Calu3 (cell line): ENCODE measurements around the gene TMEM182. TPM values are rescaled to one million over a fixed set of nuclear protein-coding genes. Genes with fewer than 3 reads are reported as not detected.

Source experiments
- BruUV-seq: library from RNA; stranded (reverse); fragments of 400-500 nt; replicated peaks from 2 replicates; lab custom pipeline; 2021; lab: Mats Ljungman, UMichigan
- CTCF ChIA-PET: fragments of 300-600 bp; sonication (Branson Sonifier 250); formaldehyde crosslinking; loops from one replicate; lab custom pipeline; 2022; ENCODE audit warnings: antibody characterized with exemption; lab: Charles Lee
- DNase-seq: peaks from one replicate; pipeline ENCODE4 v3.0.0; 2022
- H3K27ac Mint-ChIP-seq: one replicate; pipeline ENCODE4 v1.8.0; 2022; ENCODE audit warnings: mixed read lengths; ENCODE audit not compliant: unreplicated experiment
- H3K27me3 Mint-ChIP-seq: one replicate; pipeline ENCODE4 v1.8.0; 2022; ENCODE audit warnings: mixed read lengths; ENCODE audit not compliant: unreplicated experiment
- H3K36me3 Mint-ChIP-seq: one replicate; pipeline ENCODE4 v1.8.0; 2022; ENCODE audit warnings: mild to moderate bottlenecking, moderate library complexity, mixed read lengths; ENCODE audit not compliant: insufficient read depth, unreplicated experiment
- H3K4me1 Mint-ChIP-seq: one replicate; pipeline ENCODE4 v1.8.0; 2022; ENCODE audit warnings: mild to moderate bottlenecking, low read depth, mixed read lengths; ENCODE audit not compliant: unreplicated experiment
- H3K4me3 Mint-ChIP-seq: one replicate; pipeline ENCODE4 v1.8.0; 2022; ENCODE audit warnings: mild to moderate bottlenecking, low read depth, moderate library complexity, mixed read lengths; ENCODE audit not compliant: unreplicated experiment
- H3K9me3 Mint-ChIP-seq: one replicate; pipeline ENCODE4 v1.8.0; 2022; ENCODE audit warnings: low read depth, mixed read lengths; ENCODE audit not compliant: unreplicated experiment
- CTCF ChIP-seq: fragments of 200-600 bp; IDR thresholded peaks from one replicate; pipeline ENCODE4 v1.8.0; 2022; ENCODE audit warnings: antibody characterized with exemption; ENCODE audit not compliant: unreplicated experiment
- intact Hi-C: fragments of 100-400 bp; cut with micrococcal nuclease; formaldehyde crosslinking; loops from one replicate; pipeline ENCODE4 v1.10.0; 2022; ENCODE audit not compliant: unreplicated experiment
- total RNA-seq: library from RNA; stranded (reverse); gene quantifications from 2 replicates; pipeline ENCODE4 v1.2.3, GENCODE V29; 2022

The TMEM182 gene
- total RNA-seq, 1 experiment from 2014 or later, result 12.1 TPM

GRCh38 chr2:102803897-102804217 lies 42.0 kb downstream of the TMEM182 start:
- Mint-ChIP-seq H3K27ac (no peak overlapping the region), H3K4me1 (no peaks in the 10 kb centered on the region), H3K36me3 (peaks cover 6% of the 10 kb centered on the region), H3K9me3 (peaks cover 14% of the 10 kb centered on the region), H3K4me3 (no peak overlapping the region), H3K27me3 (no peaks in the 10 kb centered on the region)
- no TSS peak for BruUV-seq
- TF ChIP-seq CTCF, result no peak
- DNase-seq, result no peak
- CTCF ChIA-PET, result no interaction called here
- intact Hi-C loops, result no loop called here

DNA sequence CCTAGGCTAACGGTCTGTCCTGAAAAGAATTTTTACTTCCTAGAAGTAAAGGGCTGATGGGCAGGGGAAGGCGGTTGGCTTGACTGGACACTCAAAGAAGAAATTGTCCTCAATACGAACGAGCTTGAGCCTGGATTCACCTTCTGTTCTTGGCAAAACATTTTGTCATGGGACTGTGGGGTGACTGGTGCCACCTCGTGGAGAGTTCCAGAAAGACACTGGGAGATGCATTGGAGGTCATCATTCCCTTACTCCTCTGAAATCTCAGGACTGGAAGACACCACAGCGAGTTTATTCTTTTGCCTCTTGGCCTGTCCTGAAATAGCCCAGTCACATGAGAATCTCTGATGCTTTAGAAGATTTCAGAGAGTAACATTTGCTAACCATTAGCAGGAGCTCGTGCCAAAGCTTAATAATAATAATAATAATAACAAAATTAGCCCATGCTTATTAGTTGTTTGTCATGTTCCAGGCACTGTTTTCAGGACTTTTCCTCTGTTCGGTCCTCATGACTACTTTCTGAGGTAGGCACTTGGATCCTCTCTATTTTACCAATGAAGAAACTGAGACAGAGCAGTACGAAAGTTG lies 44.5 kb downstream of the TMEM182 start:
- peak; percentile 68 for DNase-seq
- Mint-ChIP-seq H3K36me3 (no peaks in the 10 kb centered on the region), H3K27ac (no peak overlapping the region), H3K9me3 (no peaks in the 10 kb centered on the region), H3K27me3 (no peaks in the 10 kb centered on the region), H3K4me1 (no peaks in the 10 kb centered on the region), H3K4me3 (no peak overlapping the region)
- TF ChIP-seq CTCF, result peak; percentile 59
- intact Hi-C loops, result loop anchor here (1.0 kb wide), 2 partner anchors 53 to 364 kb away; no protein-coding TSS in a partner anchor
- CTCF ChIA-PET, result interaction anchor here (0.8 to 1.6 kb wide), 6 partner anchors 8 to 70 kb away, joined by 3 to 33 read pairs (median 4); a partner anchor contains a TSS
- no TSS peak for BruUV-seq

GRCh38 chr2:102809291-102810189 lies 47.7 kb downstream of the TMEM182 start:
- no peaks in the 10 kb centered on the region for H3K4me1 Mint-ChIP-seq
- H3K27ac Mint-ChIP-seq, result no peak overlapping the region
- CTCF ChIA-PET, result no interaction called here
- BruUV-seq, result no TSS peak
- no peaks in the 10 kb centered on the region for H3K9me3 Mint-ChIP-seq
- intact Hi-C loops, result no loop called here
- no peaks in the 10 kb centered on the region for H3K36me3 Mint-ChIP-seq
- no peak overlapping the region for H3K4me3 Mint-ChIP-seq
- H3K27me3 Mint-ChIP-seq, result no peaks in the 10 kb centered on the region
- TF ChIP-seq CTCF, result no peak
- DNase-seq, result no peak

DNA sequence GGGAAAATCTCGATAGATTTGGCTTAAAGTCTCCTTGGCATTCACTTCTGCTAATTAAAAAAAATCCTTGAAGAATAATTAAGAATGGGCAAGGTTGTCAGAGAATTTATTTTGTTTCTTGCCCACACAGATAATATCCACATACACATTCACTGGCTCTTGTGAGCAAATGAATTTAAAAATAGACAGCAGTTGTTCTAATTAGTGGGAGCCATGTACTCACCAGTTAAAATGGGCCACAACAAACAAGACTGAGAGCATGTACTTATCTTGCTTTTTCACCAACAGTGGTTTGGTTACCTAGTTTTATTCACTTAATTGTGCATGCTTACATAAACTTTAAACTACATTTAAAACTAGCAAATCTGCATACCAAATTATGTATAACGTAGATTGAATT lies 53.5 kb downstream of the TMEM182 start:
- CTCF ChIA-PET, result no interaction called here

More for the DNA sequence above, 53.5 kb downstream of the TMEM182 start:
- no peak for DNase-seq
- intact Hi-C loops, result no loop called here
- Mint-ChIP-seq H3K27me3 (no peaks in the 10 kb centered on the region), H3K4me3 (no peak overlapping the region), H3K9me3 (no peaks in the 10 kb centered on the region), H3K4me1 (no peaks in the 10 kb centered on the region), H3K27ac (no peak overlapping the region), H3K36me3 (no peaks in the 10 kb centered on the region)
- no TSS peak for BruUV-seq
- TF ChIP-seq CTCF, result no peak
